CD4-positive, CD25-positive, alpha-beta regulatory T cell (primary cell): ENCODE measurements around the gene TCF4. TPM values are rescaled to one million over a fixed set of nuclear protein-coding genes. Genes with fewer than 3 reads are reported as not detected.

Source experiments
- ATAC-seq, 2 donors: fragments of 150-1000 bp; cut with Tn5 transposase; one replicate each; pipeline ENCODE4 v1.10.0; 2021; ENCODE audit warnings: low read depth in 2 of 2, moderate number of reproducible peaks in 2 of 2, moderate library complexity in 1 of 2
- DNase-seq, 3 donors: peaks; one replicate each; pipeline versions ENCODE4 v3.0.0 to v3.0.0-alpha.2; 2012 to 2022; ENCODE audit warnings: mixed read lengths in 1 of 3
- H3K27ac ChIP-seq: one replicate; pipeline ENCODE4 v1.7.0; 2013; ENCODE audit warnings: mild to moderate bottlenecking, low read length; ENCODE audit not compliant: insufficient read depth, poor library complexity, severe bottlenecking
- H3K27me3 ChIP-seq: one replicate; pipeline ENCODE4 v1.7.0; 2013; ENCODE audit warnings: low read length; ENCODE audit not compliant: control insufficient read depth, insufficient read depth
- H3K36me3 ChIP-seq: one replicate; pipeline ENCODE4 v1.7.0; 2013; ENCODE audit warnings: mild to moderate bottlenecking, low read length, moderate library complexity; ENCODE audit not compliant: control insufficient read depth, insufficient read depth
- H3K4me1 ChIP-seq: 2 replicates; pipeline ENCODE4 v1.7.0; 2013; ENCODE audit warnings: mild to moderate bottlenecking, low read length; ENCODE audit not compliant: insufficient read depth, control insufficient read depth, poor library complexity, severe bottlenecking
- H3K4me3 ChIP-seq: one replicate; pipeline ENCODE4 v1.7.0; 2013; ENCODE audit warnings: low read depth, mild to moderate bottlenecking, low read length, moderate library complexity
- H3K9me3 ChIP-seq, 2 experiments: 1 replicate in 1 of 2; 2 replicates in 1 of 2; pipeline ENCODE4 v1.7.0; 2013; ENCODE audit warnings: low read length in 2 of 2, mild to moderate bottlenecking in 1 of 2, moderate library complexity in 1 of 2; ENCODE audit not compliant: control insufficient read depth in 2 of 2
- H3K27ac Mint-ChIP-seq, 3 donors: one replicate each; pipeline ENCODE4 v1.8.0; 2020 to 2022; ENCODE audit warnings: mild to moderate bottlenecking in 3 of 3, mixed read lengths in 3 of 3, moderate library complexity in 2 of 3
- H3K27me3 Mint-ChIP-seq: one replicate; pipeline ENCODE4 v1.8.0; 2022; ENCODE audit warnings: mild to moderate bottlenecking, mixed read lengths
- H3K36me3 Mint-ChIP-seq: one replicate; pipeline ENCODE4 v1.8.0; 2020; ENCODE audit warnings: mixed read lengths
- H3K4me1 Mint-ChIP-seq, 4 donors: one replicate each; pipeline ENCODE4 v1.8.0; 2020 to 2022; ENCODE audit warnings: mixed read lengths in 4 of 4, mild to moderate bottlenecking in 1 of 4
- H3K4me3 Mint-ChIP-seq, 4 donors: one replicate each; pipeline ENCODE4 v1.8.0; 2020 to 2022; ENCODE audit warnings: mild to moderate bottlenecking in 4 of 4, mixed read lengths in 4 of 4, moderate library complexity in 3 of 4
- H3K9me3 Mint-ChIP-seq, 7 donors: one replicate each; pipeline ENCODE4 v1.8.0; 2020 to 2022; ENCODE audit warnings: mixed read lengths in 7 of 7, mild to moderate bottlenecking in 3 of 7, moderate library complexity in 2 of 7
- polyA plus RNA-seq, 4 donors: library from polyadenylated mRNA; unstranded; fragments of 300-500 nt; fragmentation: Illumina TruSeq; gene quantifications; one replicate each; pipeline ENCODE4 v1.2.3, GENCODE V29; 2021
- total RNA-seq: library from RNA; stranded (reverse); gene quantifications from one replicate; pipeline ENCODE4 v1.2.3, GENCODE V29; 2022

TCF4 gene
- total and polyA plus RNA-seq, 5 donors from 2014 or later: 0.06 to 2.4 (median 0.92) TPM

GRCh38 chr18:55346387-55346786 is 241.6 kb downstream of the TCF4 start:
- no peaks in the 10 kb centered on the region for H3K9me3 ChIP-seq
- Mint-ChIP-seq H3K27ac (no peak overlapping the region), H3K4me3 (no peak overlapping the region), H3K27me3 (no peaks in the 10 kb centered on the region), H3K36me3 (no peaks in the 10 kb centered on the region), H3K9me3 (peaks cover 0 to 2% (median 0%) of the 10 kb centered on the region in 7 donors), H3K4me1 (no peaks in the 10 kb centered on the region)
- DNase-seq: no peak
- no peak overlapping the region for H3K27ac ChIP-seq
- H3K4me1 ChIP-seq: no peaks in the 10 kb centered on the region
- H3K4me3 ChIP-seq: no peak overlapping the region
- ATAC-seq: no peak
- H3K27me3 ChIP-seq: no peaks in the 10 kb centered on the region
- no peaks in the 10 kb centered on the region for H3K36me3 ChIP-seq

GRCh38 chr18:55345103-55345950 is 242.7 kb downstream of the TCF4 start:
- Histone ChIP-seq H3K27ac (no peak overlapping the region), H3K4me1 (no peaks in the 10 kb centered on the region), H3K9me3 (no peaks in the 10 kb centered on the region), H3K27me3 (no peaks in the 10 kb centered on the region), H3K4me3 (no peak overlapping the region), H3K36me3 (no peaks in the 10 kb centered on the region)
- Mint-ChIP-seq H3K36me3 (no peaks in the 10 kb centered on the region), H3K4me3 (no peak overlapping the region), H3K27ac (no peak overlapping the region), H3K9me3 (peaks cover 0 to 1% (median 0%) of the 10 kb centered on the region in 7 donors), H3K4me1 (no peaks in the 10 kb centered on the region), H3K27me3 (no peaks in the 10 kb centered on the region)
- DNase-seq (no peak), ATAC-seq (no peak)

GRCh38 chr18:55343396-55344073 is 244.5 kb downstream of the TCF4 start:
- H3K27ac ChIP-seq: no peak overlapping the region
- ATAC-seq (no peak), DNase-seq (no peak)
- no peak overlapping the region for H3K4me3 ChIP-seq
- H3K4me1 ChIP-seq: no peaks in the 10 kb centered on the region
- Mint-ChIP-seq H3K27me3 (no peaks in the 10 kb centered on the region), H3K4me1 (no peaks in the 10 kb centered on the region), H3K4me3 (no peak overlapping the region), H3K9me3 (peaks cover 0 to 1% (median 0%) of the 10 kb centered on the region in 7 donors), H3K36me3 (no peaks in the 10 kb centered on the region), H3K27ac (no peak overlapping the region)
- H3K9me3 ChIP-seq: no peaks in the 10 kb centered on the region
- H3K27me3 ChIP-seq: no peaks in the 10 kb centered on the region
- no peaks in the 10 kb centered on the region for H3K36me3 ChIP-seq

- H3K4me1 Mint-ChIP-seq: no peaks in the 10 kb centered on the region
- H3K4me3 ChIP-seq: no peak overlapping the region
- no peaks in the 10 kb centered on the region for H3K36me3 ChIP-seq
- peaks cover 0 to 4% (median 0%) of the 10 kb centered on the region in 7 donors for H3K9me3 Mint-ChIP-seq
- ATAC-seq: no peak
- DNase-seq: no peak
- no peak overlapping the region for H3K27ac ChIP-seq
- no peak overlapping the region for H3K27ac Mint-ChIP-seq
- no peaks in the 10 kb centered on the region for H3K27me3 ChIP-seq
- no peaks in the 10 kb centered on the region for H3K9me3 ChIP-seq
- no peaks in the 10 kb centered on the region for H3K4me1 ChIP-seq
- peaks cover 4% of the 10 kb centered on the region for H3K27me3 Mint-ChIP-seq
- H3K4me3 Mint-ChIP-seq: no peak overlapping the region
- no peaks in the 10 kb centered on the region for H3K36me3 Mint-ChIP-seq
These were observed 247.0 kb downstream of the TCF4 start for GRCh38 chr18:55340998-55341397.

GRCh38 chr18:55339990-55340389 is 248.0 kb downstream of the TCF4 start:
- Mint-ChIP-seq H3K9me3 (peaks cover 0 to 4% (median 0%) of the 10 kb centered on the region in 7 donors), H3K4me1 (no peaks in the 10 kb centered on the region), H3K27ac (no peak overlapping the region), H3K27me3 (peaks cover 4% of the 10 kb centered on the region), H3K4me3 (no peak overlapping the region), H3K36me3 (no peaks in the 10 kb centered on the region)
- no peaks in the 10 kb centered on the region for H3K27me3 ChIP-seq
- ATAC-seq (no peak), DNase-seq (no peak)
- H3K4me3 ChIP-seq: no peak overlapping the region
- no peaks in the 10 kb centered on the region for H3K9me3 ChIP-seq
- H3K4me1 ChIP-seq: no peaks in the 10 kb centered on the region
- no peak overlapping the region for H3K27ac ChIP-seq
- no peaks in the 10 kb centered on the region for H3K36me3 ChIP-seq

- Mint-ChIP-seq H3K9me3 (peaks cover 0 to 4% (median 0%) of the 10 kb centered on the region in 7 donors), H3K4me1 (no peaks in the 10 kb centered on the region), H3K4me3 (no peak overlapping the region), H3K36me3 (no peaks in the 10 kb centered on the region), H3K27me3 (peaks cover 4% of the 10 kb centered on the region), H3K27ac (no peak overlapping the region)
- ATAC-seq: no peak
- Histone ChIP-seq H3K27ac (no peak overlapping the region), H3K9me3 (no peaks in the 10 kb centered on the region), H3K27me3 (no peaks in the 10 kb centered on the region), H3K4me3 (no peak overlapping the region), H3K4me1 (no peaks in the 10 kb centered on the region), H3K36me3 (no peaks in the 10 kb centered on the region)
- DNase-seq: no peak
These were observed 248.9 kb downstream of the TCF4 start for GRCh38 chr18:55338978-55339650.

- no peaks in the 10 kb centered on the region for H3K4me1 ChIP-seq
- H3K27me3 ChIP-seq: no peaks in the 10 kb centered on the region
- no peak for ATAC-seq
- H3K4me1 Mint-ChIP-seq: no peaks in the 10 kb centered on the region
- no peak overlapping the region for H3K4me3 Mint-ChIP-seq
- H3K27ac Mint-ChIP-seq: no peak overlapping the region
- H3K36me3 Mint-ChIP-seq: no peaks in the 10 kb centered on the region
- H3K27ac ChIP-seq: no peak overlapping the region
- peaks cover 4% of the 10 kb centered on the region for H3K27me3 Mint-ChIP-seq
- peaks cover 0 to 4% (median 0%) of the 10 kb centered on the region in 7 donors for H3K9me3 Mint-ChIP-seq
- no peak for DNase-seq
- no peaks in the 10 kb centered on the region for H3K9me3 ChIP-seq
- H3K4me3 ChIP-seq: no peak overlapping the region
- no peaks in the 10 kb centered on the region for H3K36me3 ChIP-seq
These were observed 250.0 kb downstream of the TCF4 start for GRCh38 chr18:55337908-55338521.
